Right atrium auricular region (tissue), 2 donors: ENCODE results near the gene TRA2B. TPM values are rescaled to one million over a fixed set of nuclear protein-coding genes. Genes with fewer than 3 reads are reported as not detected.

Experiments used
- DNase-seq: peaks from one replicate; pipeline ENCODE4 v3.0.0-alpha.2; 2019; ENCODE audit warnings: low spot score
- H3K27ac ChIP-seq, 2 donors: fragments of 200-600 bp; sonication (generic); 1 replicate in 1 of 2; 2 replicates in 1 of 2; pipeline ENCODE4 v1.5.1; 2016 to 2019
- H3K27me3 ChIP-seq, 2 donors: fragments of 200-600 bp; sonication (generic); one replicate each; pipeline versions ENCODE4 v1.5.1 to v1.6.0; 2017 to 2019
- H3K36me3 ChIP-seq: fragments of 200-600 bp; sonication (generic); one replicate; pipeline ENCODE4 v1.5.1; 2016
- H3K4me1 ChIP-seq, 2 donors: fragments of 200-600 bp; sonication (generic); one replicate each; pipeline versions ENCODE4 v1.5.1 to v1.6.0; 2017 to 2019
- H3K4me3 ChIP-seq, 2 donors: fragments of 200-600 bp; sonication (generic); 1 replicate in 1 of 2; 2 replicates in 1 of 2; pipeline ENCODE4 v1.5.1; 2017 to 2019; ENCODE audit warnings: mild to moderate bottlenecking in 1 of 2, moderate library complexity in 1 of 2
- H3K9me3 ChIP-seq, 2 donors: fragments of 200-600 bp; sonication (generic); one replicate each; pipeline ENCODE4 v1.5.1; 2019
- CTCF ChIP-seq, 2 donors: fragments of 200-600 bp; sonication (generic); IDR thresholded peaks; one replicate each; pipeline ENCODE4 v1.5.1; 2019; ENCODE audit warnings: antibody characterized with exemption in 2 of 2
- total RNA-seq, 2 donors: library from RNA; depleted of rRNA; stranded (reverse); fragments of >200 nt; gene quantifications; one replicate each; pipeline ENCODE4 v1.1.0, GENCODE V29; 2016

TRA2B gene
- total RNA-seq, 2 donors from 2014 or later, result 144 to 163 TPM

DNA sequence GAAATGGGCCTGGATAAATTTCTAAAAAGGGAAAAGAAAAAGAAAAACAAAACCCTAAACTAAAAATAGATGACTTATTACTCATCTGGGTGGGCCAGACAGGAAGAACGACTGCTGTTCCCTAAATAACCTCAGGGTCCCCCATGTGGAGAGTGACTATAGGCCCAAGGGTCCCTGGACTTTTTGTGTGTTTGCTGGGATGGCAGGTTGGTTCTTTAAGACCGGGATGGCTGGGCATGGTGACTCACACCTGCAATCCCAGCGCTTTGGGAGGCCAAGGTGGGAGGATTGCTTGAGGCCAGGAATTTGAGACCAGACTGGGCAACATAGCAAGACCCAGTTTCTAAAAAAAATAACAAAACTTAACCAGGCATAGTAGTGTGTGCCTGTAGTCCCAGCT lies 43.8 kb upstream of the TRA2B start:
- H3K9me3 ChIP-seq, result no peaks in the 10 kb centered on the region
- H3K27me3 ChIP-seq, result no peaks in the 10 kb centered on the region
- H3K27ac ChIP-seq, result no peak overlapping the region
- H3K4me1 ChIP-seq, result peaks cover 0 to 9% of the 10 kb centered on the region in 2 donors
- no peaks in the 10 kb centered on the region for H3K36me3 ChIP-seq
- no peak for TF ChIP-seq CTCF (IDR thresholded peaks at IDR 0.05)
- H3K4me3 ChIP-seq, result no peak overlapping the region
- DNase-seq, result no peak

GRCh38 chr3:185979721-185980121 lies 41.9 kb upstream of the TRA2B start:
- TF ChIP-seq CTCF (IDR thresholded peaks at IDR 0.05), result no peak
- Histone ChIP-seq H3K4me1 (peaks cover 0 to 9% of the 10 kb centered on the region in 2 donors), H3K36me3 (no peaks in the 10 kb centered on the region), H3K27ac (no peak overlapping the region), H3K27me3 (no peaks in the 10 kb centered on the region), H3K4me3 (no peak overlapping the region), H3K9me3 (no peaks in the 10 kb centered on the region)
- DNase-seq, result no peak

DNA sequence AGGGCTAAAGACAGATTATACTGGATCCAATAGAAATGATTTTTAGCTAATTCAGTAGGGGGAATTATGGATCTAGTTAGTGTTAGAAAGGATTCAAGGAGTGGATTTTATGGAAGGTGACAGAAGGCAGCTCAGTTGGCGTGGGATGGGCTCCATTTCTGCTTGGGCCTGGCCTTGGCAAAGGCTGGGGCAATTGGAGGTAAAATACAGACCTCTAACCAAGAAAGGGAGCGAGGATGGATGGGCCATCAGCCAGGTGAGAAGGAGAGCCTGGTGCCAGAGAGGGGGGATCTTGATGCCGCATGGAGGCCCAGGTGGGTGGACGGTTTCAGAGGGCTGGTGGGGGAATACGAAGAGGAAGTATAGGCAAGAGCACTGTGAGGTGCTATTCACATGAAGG lies 40.7 kb upstream of the TRA2B start:
- Histone ChIP-seq H3K4me3 (no peak overlapping the region), H3K4me1 (peaks cover 0 to 2% of the 10 kb centered on the region in 2 donors), H3K36me3 (no peaks in the 10 kb centered on the region), H3K27me3 (no peaks in the 10 kb centered on the region), H3K27ac (no peak overlapping the region), H3K9me3 (no peaks in the 10 kb centered on the region)
- DNase-seq, result no peak
- TF ChIP-seq CTCF (IDR thresholded peaks at IDR 0.05), result no peak

GRCh38 chr3:185977679-185978040 lies 39.8 kb upstream of the TRA2B start:
- Histone ChIP-seq H3K27ac (no peak overlapping the region), H3K9me3 (no peaks in the 10 kb centered on the region)
- peak in 1 of 2 donors; percentile 30 for TF ChIP-seq CTCF (IDR thresholded peaks at IDR 0.05)

GRCh38 chr3:185976977-185977678 lies 39.3 kb upstream of the TRA2B start:
- H3K9me3 ChIP-seq, result no peaks in the 10 kb centered on the region
- H3K27me3 ChIP-seq, result no peaks in the 10 kb centered on the region
- TF ChIP-seq CTCF (IDR thresholded peaks at IDR 0.05), result peak; percentile 78 to 88
- no peak overlapping the region for H3K4me3 ChIP-seq
- DNase-seq, result peak; percentile 81
- no peaks in the 10 kb centered on the region for H3K4me1 ChIP-seq
- no peak overlapping the region for H3K27ac ChIP-seq
- H3K36me3 ChIP-seq, result no peaks in the 10 kb centered on the region

More at GRCh38 chr3:185977679-185978040, 39.8 kb upstream of the TRA2B start:
- Histone ChIP-seq H3K27me3 (no peaks in the 10 kb centered on the region), H3K4me1 (no peaks in the 10 kb centered on the region), H3K36me3 (no peaks in the 10 kb centered on the region), H3K4me3 (no peak overlapping the region)
- no peak for DNase-seq

DNA sequence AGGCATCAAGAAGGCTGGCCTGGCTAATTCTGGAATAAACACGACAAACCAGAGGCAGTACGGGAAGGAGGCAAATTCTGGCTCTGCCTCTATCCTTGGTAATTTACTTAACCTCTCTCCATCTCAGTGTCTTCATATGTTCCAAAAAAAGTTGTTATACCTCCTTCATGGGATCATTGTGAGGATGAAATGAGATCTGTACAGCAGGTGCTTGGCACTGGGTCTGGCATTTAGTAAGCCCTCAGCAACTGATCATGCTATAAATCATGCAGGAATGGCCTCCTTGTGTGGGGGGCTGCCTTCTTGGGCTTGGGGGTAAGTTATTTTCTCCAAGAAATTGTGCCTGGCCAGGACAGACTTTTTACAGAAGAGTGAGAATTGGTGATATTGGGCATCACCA lies 38.3 kb upstream of the TRA2B start:
- Histone ChIP-seq H3K9me3 (no peaks in the 10 kb centered on the region), H3K27ac (no peak overlapping the region), H3K4me3 (no peak overlapping the region), H3K4me1 (no peaks in the 10 kb centered on the region), H3K27me3 (no peaks in the 10 kb centered on the region), H3K36me3 (no peaks in the 10 kb centered on the region)
- no peak for TF ChIP-seq CTCF (IDR thresholded peaks at IDR 0.05)
- DNase-seq, result no peak
